Hindlimb muscle (tissue), 1 donor: ENCODE measurements around the gene SRP14. TPM values are rescaled to one million over a fixed set of nuclear protein-coding genes. Genes with fewer than 3 reads are reported as not detected.
"Not testable (repeated sequence)": the region's sequence is repeated elsewhere in the genome, so short reads cannot be mapped to it uniquely, and the experiment has no call there.

Source experiments
- DNase-seq: peaks from one replicate; pipeline ENCODE4 v3.0.0-alpha.2; 2013
- polyA plus RNA-seq: library from polyadenylated mRNA; unstranded; fragments of 120-200 nt; gene quantifications from one replicate; pipeline ENCODE4 v1.2.1, GENCODE V29; 2013; ENCODE audit not compliant: insufficient read length

SRP14 gene
- polyA plus RNA-seq, 1 donor, result 306 TPM

- no peak for DNase-seq
Observed at GRCh38 chr15:40016224-40016865, 22.6 kb downstream of the SRP14 start.

GRCh38 chr15:40014390-40014789 lies 24.6 kb downstream of the SRP14 start:
- DNase-seq, result no peak

- not testable (repeated sequence) for DNase-seq
Observed at GRCh38 chr15:40013372-40013771, 25.6 kb downstream of the SRP14 start.

DNA sequence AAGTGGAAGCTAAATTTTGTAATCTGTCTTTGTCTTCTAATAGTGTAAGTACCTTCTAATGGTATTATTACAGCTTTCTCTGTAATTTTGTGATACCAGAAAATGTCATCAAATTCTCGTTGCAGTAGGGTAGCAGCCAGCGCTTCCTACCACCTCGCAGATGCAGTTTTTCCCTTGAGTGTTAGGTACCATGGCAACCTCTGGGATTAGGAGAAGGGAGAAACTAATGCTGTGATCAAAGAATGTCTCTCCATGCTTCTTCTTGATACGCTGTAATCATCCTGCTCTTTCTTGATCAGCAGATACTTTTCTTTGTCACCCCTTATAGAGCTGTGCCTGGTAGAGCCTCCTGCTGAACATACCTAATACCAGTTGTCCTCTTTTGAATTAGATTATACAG lies 27.7 kb downstream of the SRP14 start:
- DNase-seq, result no peak

DNA sequence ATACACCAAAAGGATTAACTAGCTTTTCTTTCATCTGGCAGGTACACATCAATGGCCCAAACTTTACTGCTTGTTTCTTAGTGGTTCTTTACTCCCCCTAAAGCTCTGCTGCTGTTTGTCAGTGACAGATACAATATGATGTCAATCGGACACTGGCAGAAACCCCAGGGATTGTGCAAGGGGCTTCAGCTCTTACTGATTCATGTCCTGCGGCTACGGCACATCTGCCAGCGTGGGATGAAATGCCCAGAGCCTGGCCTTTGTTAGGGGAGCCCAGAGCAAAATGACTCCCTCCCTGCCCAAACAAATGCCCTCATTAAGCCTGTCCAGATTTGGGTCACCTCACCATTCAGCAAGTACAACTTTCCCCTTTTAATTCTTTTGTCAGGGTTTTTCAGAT lies 28.3 kb downstream of the SRP14 start:
- DNase-seq, result no peak

DNA sequence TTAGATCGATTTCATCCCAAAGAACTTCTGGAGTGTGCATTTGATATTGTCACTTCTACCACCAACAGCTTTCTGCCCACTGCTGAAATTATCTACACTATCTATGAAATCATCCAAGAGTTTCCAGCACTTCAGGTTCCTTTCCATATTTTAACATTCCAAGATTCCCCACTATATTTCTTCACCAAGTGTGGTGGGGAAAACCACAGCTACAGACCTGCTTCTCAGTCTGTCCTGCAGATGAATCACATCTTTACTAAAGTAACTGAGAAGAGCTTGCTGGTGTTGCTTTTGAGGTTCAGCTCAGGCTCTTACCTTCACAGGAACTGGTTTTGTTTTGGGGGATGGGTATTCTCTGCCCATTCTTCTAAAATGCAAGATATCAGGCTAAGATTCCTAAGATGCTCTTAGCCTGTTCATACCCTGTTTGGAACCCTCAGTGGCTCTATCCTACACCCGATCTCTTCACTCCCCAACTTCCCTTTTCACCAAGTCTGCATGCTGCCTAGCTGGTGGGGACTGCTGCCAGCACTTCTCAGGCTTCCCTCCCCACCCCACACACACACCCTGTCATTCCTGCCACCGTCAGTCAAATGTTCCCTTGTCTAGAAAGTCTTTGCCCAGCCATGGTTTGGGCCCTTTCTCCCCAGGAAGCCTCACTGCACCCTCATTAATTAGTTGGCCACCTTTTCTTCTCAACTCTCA lies 30.8 kb downstream of the SRP14 start:
- no peak for DNase-seq

DNA sequence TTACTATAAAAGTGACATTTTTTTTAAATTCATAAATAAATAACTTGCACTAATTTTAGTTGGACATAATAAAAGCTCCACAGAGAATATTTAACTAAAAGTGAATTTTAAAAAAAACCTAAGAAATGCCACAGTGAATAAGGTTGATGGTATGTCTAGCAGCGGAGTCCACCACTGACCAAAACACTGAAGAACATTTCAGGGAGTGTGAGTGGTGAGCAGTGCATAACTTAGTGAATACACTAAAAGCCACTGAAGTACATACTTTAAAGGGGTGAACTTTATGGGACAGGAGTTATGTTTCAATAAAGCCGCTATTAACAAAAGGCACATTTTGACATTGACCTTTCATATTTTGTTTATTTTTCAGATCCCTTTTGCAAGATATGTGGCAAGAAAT lies 32.3 kb downstream of the SRP14 start:
- DNase-seq, result no peak

DNA sequence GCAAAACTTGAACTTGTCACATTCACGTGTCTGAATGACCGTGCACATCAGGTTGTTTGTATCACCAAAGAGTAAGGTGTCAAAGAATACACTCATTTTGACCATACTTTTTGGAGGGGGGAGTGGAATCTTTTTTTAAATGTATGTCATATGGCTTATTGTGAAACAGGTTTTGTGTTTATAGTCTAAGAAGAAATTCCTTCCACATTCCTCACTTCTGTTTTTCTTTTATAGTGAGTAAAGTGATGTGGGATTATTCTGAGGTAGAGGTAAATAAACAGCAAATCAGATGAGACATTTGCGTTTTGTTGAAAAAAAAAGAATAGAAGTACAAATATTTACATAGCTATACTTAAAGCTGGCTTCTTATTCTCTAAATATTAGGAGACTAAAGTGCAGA lies 33.0 kb downstream of the SRP14 start:
- no peak for DNase-seq

DNA sequence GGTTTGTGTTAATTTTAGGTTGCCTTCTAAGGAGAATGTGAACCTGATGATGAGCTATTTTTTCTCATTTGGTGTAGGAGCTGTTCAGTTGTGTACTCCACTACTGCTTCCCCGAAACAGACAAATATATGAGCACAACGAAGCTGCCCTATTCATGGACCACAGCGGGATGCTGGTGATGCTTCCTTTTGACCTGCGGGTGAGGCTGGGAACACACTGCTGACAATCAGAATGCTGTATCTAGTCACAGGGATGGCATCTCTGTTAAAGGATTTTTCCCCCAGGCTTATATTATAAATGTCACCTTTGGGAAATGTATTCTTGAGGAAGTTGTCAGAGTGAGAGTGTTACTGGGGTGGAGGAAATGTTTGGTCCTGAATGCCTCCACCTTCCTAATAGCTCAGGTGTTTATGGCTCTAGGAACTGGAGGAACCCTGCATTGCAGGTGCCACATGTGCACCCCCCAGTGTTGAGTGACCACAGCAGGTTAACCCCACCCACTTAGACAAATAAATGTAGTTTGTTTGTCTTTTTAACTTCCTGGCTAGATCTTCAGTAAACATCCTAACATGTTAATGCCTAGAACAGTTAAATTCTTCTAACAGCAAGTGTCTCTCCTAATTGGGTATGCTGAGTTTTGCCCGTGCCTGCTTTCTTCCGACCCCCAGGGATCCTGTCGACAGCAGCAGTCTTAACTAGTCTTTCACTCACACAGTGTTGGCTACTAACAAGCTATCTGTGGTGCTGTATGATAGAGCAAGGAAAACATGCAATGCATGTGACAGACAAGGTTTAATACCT lies 35.7 kb downstream of the SRP14 start:
- no peak for DNase-seq

- DNase-seq, result no peak
Observed at GRCh38 chr15:40002295-40002694, 36.7 kb downstream of the SRP14 start.

DNA sequence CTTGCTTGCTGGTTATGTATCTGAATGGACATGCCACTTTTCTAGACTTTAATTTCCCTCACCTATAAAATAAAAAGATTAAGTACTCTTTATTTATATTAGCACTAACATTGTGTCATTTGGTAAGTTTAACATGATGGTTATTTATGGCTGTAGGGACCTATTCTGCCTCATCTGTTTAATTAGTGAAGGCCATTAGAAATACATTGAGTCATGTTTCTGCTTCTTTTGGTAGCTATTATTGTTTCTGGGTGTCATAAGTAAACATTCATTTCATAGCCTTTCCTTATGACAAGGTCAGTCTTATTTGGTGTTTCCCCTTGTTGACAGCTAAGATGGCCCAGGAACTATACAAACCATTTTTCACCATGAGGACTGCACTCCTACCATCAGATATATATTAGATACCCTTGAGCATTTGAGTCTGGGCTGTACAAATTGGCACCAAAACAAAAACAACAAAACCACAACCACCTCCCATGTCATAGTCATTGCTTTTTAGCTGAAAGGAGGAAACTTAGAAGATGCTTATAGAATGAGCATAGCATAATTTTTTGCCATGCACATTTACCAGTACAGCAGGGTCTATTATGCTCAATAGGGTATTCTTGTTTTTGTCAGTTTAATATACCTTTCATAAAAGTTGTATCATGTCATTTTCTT lies 39.3 kb downstream of the SRP14 start:
- DNase-seq, result no peak

DNA sequence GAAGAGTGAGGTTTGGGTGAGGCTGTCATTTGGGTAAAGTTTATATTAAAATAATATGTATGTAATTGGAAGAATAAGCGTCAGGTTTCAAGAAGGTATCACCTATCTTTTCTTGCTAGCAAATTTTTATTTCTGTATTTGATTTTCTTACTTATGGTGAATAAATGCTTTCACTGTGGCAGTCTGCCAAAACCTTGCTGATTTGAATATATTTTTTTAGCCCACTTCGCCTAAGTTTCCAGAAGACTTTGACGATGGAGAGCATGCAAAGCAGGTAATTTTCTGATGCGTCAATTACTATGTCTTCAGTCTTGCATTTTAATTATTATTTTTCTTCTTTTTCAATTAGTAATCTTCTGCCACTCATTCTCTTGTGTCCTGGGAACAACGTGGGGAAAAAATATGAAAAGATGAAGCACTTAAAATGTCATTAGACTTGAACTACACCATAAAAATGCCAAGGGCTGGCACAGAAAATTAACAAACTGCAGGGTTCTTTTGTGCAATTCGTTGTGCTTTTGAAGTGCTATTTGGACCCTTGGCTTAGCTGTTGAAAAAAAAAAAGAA lies 40.4 kb downstream of the SRP14 start:
- DNase-seq, result no peak

DNA sequence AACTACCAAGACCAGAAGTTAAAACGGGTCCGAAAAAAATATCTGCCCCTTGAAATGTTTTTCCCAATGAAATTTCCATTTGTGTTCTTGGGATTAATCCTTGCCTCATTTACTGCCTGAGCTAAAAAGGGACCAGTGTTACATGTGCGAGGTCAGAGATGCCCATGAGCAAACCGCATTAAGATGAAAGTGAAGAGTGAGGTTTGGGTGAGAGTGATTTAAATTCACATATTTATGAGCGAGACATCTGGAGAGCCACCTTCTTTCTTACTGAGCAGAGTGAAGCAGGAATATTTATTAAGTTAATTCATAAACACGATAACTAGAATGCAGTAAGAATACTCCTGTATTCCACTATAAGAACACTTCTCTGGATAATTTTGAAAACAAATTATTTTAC lies 41.3 kb downstream of the SRP14 start:
- no peak for DNase-seq

- no peak for DNase-seq
Observed at GRCh38 chr15:39997031-39997430, 42.0 kb downstream of the SRP14 start.

DNA sequence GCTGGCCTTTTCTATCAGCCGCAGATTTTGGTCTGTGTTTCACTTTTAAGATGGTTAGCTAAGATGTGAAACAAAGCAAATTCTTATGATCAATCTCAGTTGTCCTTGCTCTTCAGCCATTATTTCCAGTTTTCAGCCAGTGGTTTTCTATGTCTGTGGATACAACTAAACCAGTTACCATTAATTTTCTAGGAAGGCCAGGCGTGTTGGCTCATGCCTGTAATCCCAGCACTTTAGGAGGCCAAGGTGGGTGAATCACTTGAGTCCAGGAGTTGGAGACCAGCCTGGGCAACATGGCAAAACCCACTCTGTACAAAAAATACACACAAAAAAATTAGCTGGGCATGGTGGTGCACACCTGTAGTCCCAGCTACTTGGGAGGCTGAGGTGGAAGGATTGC lies 42.8 kb downstream of the SRP14 start:
- not testable (repeated sequence) for DNase-seq

GRCh38 chr15:39992953-39993352 lies 46.0 kb downstream of the SRP14 start:
- not testable (repeated sequence) for DNase-seq

GRCh38 chr15:39990706-39991105 lies 48.3 kb downstream of the SRP14 start:
- no peak for DNase-seq

DNA sequence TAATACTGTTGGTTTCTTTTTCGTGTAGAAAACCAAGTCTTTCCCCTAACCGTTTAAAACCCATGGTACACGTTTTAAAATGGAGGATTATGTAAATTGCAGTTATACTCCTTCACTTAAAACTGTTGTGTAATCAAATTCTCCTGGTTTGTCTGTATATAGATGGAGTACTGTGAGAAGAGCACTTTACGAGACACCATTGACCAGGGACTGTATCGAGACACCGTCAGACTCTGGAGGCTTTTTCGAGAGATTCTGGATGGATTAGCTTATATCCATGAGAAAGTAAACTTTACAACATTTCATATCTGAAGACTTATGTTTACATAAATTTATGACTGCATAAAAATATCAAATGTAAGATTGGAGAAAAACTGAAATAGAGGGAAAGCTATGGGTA lies 51.2 kb downstream of the SRP14 start:
- no peak for DNase-seq
